Naive B cell (primary cell): ENCODE results near the gene BBS2. TPM values are rescaled to one million over a fixed set of nuclear protein-coding genes. Genes with fewer than 3 reads are reported as not detected.

ENCODE experiments used
- ATAC-seq, 2 donors: fragments of 150-1000 bp; cut with Tn5 transposase; 2 replicates each; pipeline ENCODE4 v1.10.0; 2021; ENCODE audit warnings: low read depth in 2 of 2, mild to moderate bottlenecking in 2 of 2, moderate library complexity in 2 of 2
- DNase-seq: peaks from one replicate; pipeline ENCODE4 v3.0.0; 2022
- H3K27ac Mint-ChIP-seq, 6 donors: one replicate each; pipeline ENCODE4 v1.8.0; 2020 to 2022; ENCODE audit warnings: mild to moderate bottlenecking in 6 of 6, mixed read lengths in 6 of 6, moderate library complexity in 5 of 6, inconsistent platforms in 2 of 6
- H3K27me3 Mint-ChIP-seq, 3 donors: one replicate each; pipeline ENCODE4 v1.8.0; 2021 to 2022; ENCODE audit warnings: mixed read lengths in 3 of 3, mild to moderate bottlenecking in 1 of 3
- H3K36me3 Mint-ChIP-seq, 2 donors: one replicate each; pipeline ENCODE4 v1.8.0; 2020 to 2022; ENCODE audit warnings: mixed read lengths in 2 of 2, inconsistent platforms in 1 of 2, mild to moderate bottlenecking in 1 of 2
- H3K4me1 Mint-ChIP-seq, 3 donors: one replicate each; pipeline ENCODE4 v1.8.0; 2020 to 2022; ENCODE audit warnings: mixed read lengths in 3 of 3, inconsistent platforms in 1 of 3, mild to moderate bottlenecking in 1 of 3, moderate library complexity in 1 of 3
- H3K4me3 Mint-ChIP-seq, 8 donors: one replicate each; pipeline ENCODE4 v1.8.0; 2020 to 2022; ENCODE audit warnings: mild to moderate bottlenecking in 8 of 8, mixed read lengths in 8 of 8, moderate library complexity in 8 of 8, inconsistent platforms in 2 of 8
- H3K9me3 Mint-ChIP-seq, 7 donors: one replicate each; pipeline ENCODE4 v1.8.0; 2020 to 2022; ENCODE audit warnings: mixed read lengths in 7 of 7, mild to moderate bottlenecking in 5 of 7, inconsistent platforms in 2 of 7, moderate library complexity in 1 of 7
- polyA plus RNA-seq, 6 donors: library from polyadenylated mRNA; unstranded; fragments of 300-500 nt; fragmentation: Illumina TruSeq; gene quantifications; one replicate each; pipeline ENCODE4 v1.2.3, GENCODE V29; 2021; ENCODE audit warnings: low read depth in 6 of 6

Gene BBS2
- polyA plus RNA-seq, 6 donors from 2014 or later = 9.8 to 28.8 (median 17.7) TPM

DNA sequence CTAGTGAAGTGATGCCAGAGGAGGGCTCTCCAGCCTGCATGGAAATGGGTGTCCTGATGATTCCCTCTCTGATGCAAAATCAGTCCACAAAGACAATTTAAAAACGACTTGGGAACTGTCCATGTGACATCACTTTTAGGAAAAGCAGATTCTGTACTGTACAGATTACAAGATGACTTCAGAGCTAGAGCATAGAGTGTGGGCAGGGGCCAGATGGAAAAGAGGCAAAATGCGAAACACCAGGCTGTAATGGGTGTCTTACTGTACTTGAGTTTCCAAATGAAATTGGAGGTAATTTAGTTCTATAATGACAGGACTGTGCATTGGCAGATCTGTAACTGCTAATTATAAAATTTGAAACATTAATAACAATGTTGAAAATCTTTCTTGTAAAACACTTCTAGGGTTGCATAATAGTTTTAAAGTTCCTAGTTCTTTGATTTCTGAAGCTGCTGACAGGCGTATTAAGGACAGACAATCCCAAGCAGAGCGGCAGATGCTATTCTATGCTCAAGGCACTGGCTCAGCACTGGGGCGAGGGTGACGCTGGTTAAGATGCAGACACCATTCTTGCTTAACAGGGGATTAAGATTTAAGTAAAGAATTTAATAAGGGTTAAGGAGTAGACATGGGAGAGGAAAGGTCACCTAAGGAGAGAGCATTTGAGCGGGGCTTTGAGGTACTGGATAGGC, 38.9 kb downstream of the BBS2 start:
- H3K27me3 Mint-ChIP-seq = no peaks in the 10 kb centered on the region
- peaks cover 0 to 15% of the 10 kb centered on the region in 2 donors for H3K36me3 Mint-ChIP-seq
- H3K4me1 Mint-ChIP-seq = no peaks in the 10 kb centered on the region
- no peak overlapping the region for H3K4me3 Mint-ChIP-seq
- DNase-seq = no peak
- ATAC-seq = no peak
- no peaks in the 10 kb centered on the region for H3K9me3 Mint-ChIP-seq
- H3K27ac Mint-ChIP-seq = peak overlapping the region in 1 of 6 donors; percentile 86

DNA sequence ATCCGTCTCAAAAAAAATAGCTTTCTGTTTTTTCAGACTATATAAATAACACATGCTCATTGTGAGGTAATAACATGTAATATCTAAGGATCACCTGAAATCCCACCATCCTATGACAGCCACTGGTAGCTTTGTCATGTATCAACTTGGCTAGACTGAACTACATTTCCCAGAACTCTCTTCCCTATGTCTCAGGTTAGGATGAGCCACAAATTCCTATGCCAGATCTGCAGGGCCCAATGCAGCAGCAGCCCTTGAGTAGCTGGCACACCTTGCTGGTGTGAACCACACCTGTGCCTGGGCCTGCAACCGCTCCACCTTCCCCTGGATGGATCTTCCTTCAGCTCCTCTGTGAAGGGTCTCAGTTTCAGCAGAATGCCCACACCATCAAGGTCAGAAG, 40.4 kb downstream of the BBS2 start:
- Mint-ChIP-seq H3K27ac (peak overlapping the region in 1 of 6 donors; percentile 82), H3K4me1 (no peaks in the 10 kb centered on the region), H3K36me3 (peaks cover 0 to 15% of the 10 kb centered on the region in 2 donors), H3K27me3 (no peaks in the 10 kb centered on the region), H3K9me3 (no peaks in the 10 kb centered on the region), H3K4me3 (peak overlapping the region in 1 of 8 donors; percentile 79)
- no peak for ATAC-seq
- DNase-seq = no peak

DNA sequence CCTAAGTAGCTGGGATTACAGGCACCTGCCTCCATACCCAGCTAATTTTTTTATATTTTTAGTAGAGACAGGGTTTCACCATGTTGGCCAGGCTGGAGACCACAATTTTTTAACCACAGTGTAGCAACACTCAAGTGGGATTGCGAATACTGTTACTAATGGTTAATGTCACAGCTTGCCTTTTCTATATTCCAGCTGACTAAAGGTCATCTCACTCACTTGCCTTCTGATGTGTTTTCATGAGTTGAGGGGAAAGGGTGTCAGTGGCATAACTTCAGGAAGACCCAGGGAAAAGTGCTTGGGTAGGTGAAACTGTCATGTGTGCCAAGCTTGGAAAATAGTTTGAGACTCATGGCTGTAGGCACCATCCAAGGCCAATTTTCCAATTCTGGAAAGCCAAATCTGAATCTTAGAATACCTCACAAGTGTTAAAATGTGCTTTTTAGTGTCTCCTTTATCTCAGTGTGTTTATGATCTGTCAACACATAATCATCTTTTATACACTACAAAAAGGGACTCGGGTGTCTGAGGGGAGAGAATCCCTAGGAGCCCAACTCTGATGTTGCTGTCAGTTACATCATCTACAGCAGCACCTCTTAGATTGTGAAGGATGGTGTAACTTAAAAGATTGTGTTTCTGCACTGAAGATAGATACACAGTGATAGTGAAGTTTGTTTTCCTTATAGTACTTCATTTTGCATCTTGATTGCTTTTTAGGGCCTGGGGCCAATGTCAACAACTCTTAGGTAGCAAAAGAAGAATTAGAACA, 41.4 kb downstream of the BBS2 start:
- Mint-ChIP-seq H3K4me1 (no peaks in the 10 kb centered on the region), H3K27ac (no peak overlapping the region), H3K36me3 (peaks cover 0 to 15% of the 10 kb centered on the region in 2 donors), H3K4me3 (no peak overlapping the region), H3K27me3 (no peaks in the 10 kb centered on the region), H3K9me3 (no peaks in the 10 kb centered on the region)
- no peak for DNase-seq
- ATAC-seq = no peak

GRCh38 chr16:56477096-56477878, 42.5 kb downstream of the BBS2 start:
- H3K27ac Mint-ChIP-seq = peak overlapping the region in 1 of 6 donors; percentile 39
- H3K4me3 Mint-ChIP-seq = no peak overlapping the region
- H3K9me3 Mint-ChIP-seq = no peaks in the 10 kb centered on the region

GRCh38 chr16:56475201-56475600, 44.6 kb downstream of the BBS2 start:
- peak overlapping the region in 1 of 6 donors; percentile 46 for H3K27ac Mint-ChIP-seq
- H3K4me1 Mint-ChIP-seq = no peaks in the 10 kb centered on the region

More at GRCh38 chr16:56477096-56477878, 42.5 kb downstream of the BBS2 start:
- peaks cover 0 to 15% of the 10 kb centered on the region in 2 donors for H3K36me3 Mint-ChIP-seq
- H3K4me1 Mint-ChIP-seq = no peaks in the 10 kb centered on the region
- H3K27me3 Mint-ChIP-seq = no peaks in the 10 kb centered on the region
- DNase-seq (no peak), ATAC-seq (no peak)

GRCh38 chr16:56470666-56471065, 49.2 kb downstream of the BBS2 start:
- no peaks in the 10 kb centered on the region for H3K9me3 Mint-ChIP-seq
- H3K4me1 Mint-ChIP-seq = peaks cover 0 to 3% (median 0%) of the 10 kb centered on the region in 3 donors
- DNase-seq = no peak
- no peaks in the 10 kb centered on the region for H3K27me3 Mint-ChIP-seq
- peak overlapping the region in 1 of 6 donors; percentile 91 for H3K27ac Mint-ChIP-seq
- H3K36me3 Mint-ChIP-seq = peaks cover 18 to 26% of the 10 kb centered on the region in 2 donors
- no peak for ATAC-seq
- no peak overlapping the region for H3K4me3 Mint-ChIP-seq

More at GRCh38 chr16:56475201-56475600, 44.6 kb downstream of the BBS2 start:
- DNase-seq (no peak), ATAC-seq (no peak)
- Mint-ChIP-seq H3K36me3 (peaks cover 7 to 12% of the 10 kb centered on the region in 2 donors), H3K4me3 (no peak overlapping the region), H3K27me3 (no peaks in the 10 kb centered on the region), H3K9me3 (no peaks in the 10 kb centered on the region)

- Mint-ChIP-seq H3K27me3 (no peaks in the 10 kb centered on the region), H3K9me3 (no peaks in the 10 kb centered on the region), H3K4me1 (peaks cover 0 to 3% (median 0%) of the 10 kb centered on the region in 3 donors), H3K4me3 (no peak overlapping the region), H3K27ac (peak overlapping the region in 1 of 6 donors; percentile 91), H3K36me3 (peaks cover 22 to 26% of the 10 kb centered on the region in 2 donors)
- ATAC-seq = no peak
- DNase-seq = no peak
Observed at GRCh38 chr16:56470232-56470631, 49.6 kb downstream of the BBS2 start.

DNA sequence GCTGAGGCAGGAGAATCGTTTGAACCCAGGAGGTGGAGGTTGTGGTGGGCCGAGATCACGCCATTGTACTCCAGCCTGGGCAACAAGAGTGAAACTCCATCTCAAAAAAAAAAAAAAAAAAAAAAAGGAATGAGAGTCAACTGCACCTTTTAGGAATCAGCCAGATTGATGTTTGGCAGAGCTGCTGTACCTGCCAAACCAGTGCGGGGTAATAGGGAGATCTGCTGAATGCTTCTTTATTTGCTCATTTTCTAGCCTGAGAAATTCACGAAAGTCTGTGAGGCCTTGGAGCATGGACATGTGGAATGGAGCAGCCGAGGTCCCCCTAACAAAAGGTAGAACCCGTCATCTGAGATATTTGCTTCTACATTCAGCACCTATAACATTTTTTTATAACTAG, 50.1 kb downstream of the BBS2 start:
- H3K36me3 Mint-ChIP-seq = peaks cover 23 to 26% of the 10 kb centered on the region in 2 donors
- peak overlapping the region in 1 of 6 donors; percentile 11 for H3K27ac Mint-ChIP-seq
- peaks cover 0 to 3% (median 0%) of the 10 kb centered on the region in 3 donors for H3K4me1 Mint-ChIP-seq
- H3K27me3 Mint-ChIP-seq = no peaks in the 10 kb centered on the region
- DNase-seq = no peak
- no peak overlapping the region for H3K4me3 Mint-ChIP-seq
- no peak for ATAC-seq
- no peaks in the 10 kb centered on the region for H3K9me3 Mint-ChIP-seq

GRCh38 chr16:56468800-56469199, 51.0 kb downstream of the BBS2 start:
- Mint-ChIP-seq H3K4me1 (peaks cover 0 to 3% (median 0%) of the 10 kb centered on the region in 3 donors), H3K9me3 (no peaks in the 10 kb centered on the region), H3K4me3 (no peak overlapping the region), H3K27me3 (no peaks in the 10 kb centered on the region), H3K27ac (no peak overlapping the region), H3K36me3 (peaks cover 31 to 32% of the 10 kb centered on the region in 2 donors)
- ATAC-seq = no peak
- DNase-seq = no peak

- Mint-ChIP-seq H3K4me3 (no peak overlapping the region), H3K4me1 (peaks cover 0 to 3% (median 0%) of the 10 kb centered on the region in 3 donors), H3K27me3 (no peaks in the 10 kb centered on the region), H3K36me3 (peaks cover 37 to 42% of the 10 kb centered on the region in 2 donors), H3K9me3 (no peaks in the 10 kb centered on the region), H3K27ac (no peak overlapping the region)
- DNase-seq = no peak
- no peak for ATAC-seq
Observed at GRCh38 chr16:56466344-56466743, 53.5 kb downstream of the BBS2 start.

DNA sequence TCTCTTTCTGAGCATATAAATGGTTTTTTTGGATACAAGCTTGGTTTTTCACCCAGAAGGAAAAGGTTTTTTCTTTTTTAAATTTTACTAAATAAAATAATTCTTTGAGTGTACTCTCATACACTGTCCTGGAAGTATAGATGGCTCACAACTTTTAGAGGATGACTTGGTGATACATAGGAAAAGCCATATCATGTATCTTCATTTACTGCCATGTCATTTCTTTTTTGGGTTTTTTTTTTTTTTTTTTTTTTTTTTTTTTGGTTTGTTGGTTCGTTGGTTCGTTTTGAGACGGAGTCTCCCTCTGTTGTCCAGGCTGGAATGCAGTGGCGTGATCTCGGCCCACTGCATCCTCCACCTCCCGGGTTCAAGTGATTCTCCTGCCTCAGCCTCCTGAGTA, 56.7 kb downstream of the BBS2 start:
- Mint-ChIP-seq H3K4me3 (no peak overlapping the region), H3K4me1 (peaks cover 0 to 2% (median under 1%) of the 10 kb centered on the region in 3 donors), H3K27ac (no peak overlapping the region), H3K36me3 (peaks cover 24 to 35% of the 10 kb centered on the region in 2 donors), H3K9me3 (no peaks in the 10 kb centered on the region), H3K27me3 (no peaks in the 10 kb centered on the region)
- DNase-seq (no peak), ATAC-seq (no peak)

DNA sequence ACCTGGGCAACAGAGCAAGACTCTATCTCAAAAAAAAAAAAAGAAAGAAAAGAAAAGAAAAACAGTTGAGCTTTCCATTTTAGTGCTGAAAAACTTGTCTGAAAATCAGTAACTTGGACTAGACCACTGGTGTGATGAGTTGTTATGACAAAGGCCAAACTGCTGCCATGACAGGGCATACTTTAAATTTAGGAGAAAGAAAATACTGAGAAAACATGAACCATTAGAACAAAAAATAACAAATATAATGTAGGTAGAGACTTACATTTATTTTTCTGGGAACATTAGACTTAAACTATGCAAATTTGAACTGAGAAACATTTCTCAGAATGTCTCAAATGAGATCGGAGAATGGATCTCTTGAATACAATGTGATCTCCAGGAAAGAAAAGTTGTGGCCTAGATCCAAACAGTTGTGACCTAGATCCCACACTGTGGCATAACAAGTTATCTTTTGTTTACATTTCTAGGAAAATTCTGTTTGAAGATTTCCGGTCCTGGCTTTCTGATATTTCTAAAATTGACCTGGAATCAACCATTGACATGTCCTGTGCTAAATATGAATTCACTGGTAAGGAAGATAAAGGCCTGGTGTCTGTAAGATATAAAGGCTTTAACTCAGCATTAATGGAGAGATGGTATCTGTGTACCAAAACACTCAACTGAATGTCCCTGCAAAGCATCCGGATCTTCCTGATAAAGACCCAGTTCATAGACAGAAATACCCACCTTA, 57.6 kb downstream of the BBS2 start:
- peaks cover 24 to 36% of the 10 kb centered on the region in 2 donors for H3K36me3 Mint-ChIP-seq
- no peak for ATAC-seq
- no peak overlapping the region for H3K4me3 Mint-ChIP-seq
- no peak for DNase-seq
- H3K9me3 Mint-ChIP-seq = no peaks in the 10 kb centered on the region
- no peaks in the 10 kb centered on the region for H3K27me3 Mint-ChIP-seq
- H3K4me1 Mint-ChIP-seq = peaks cover 0 to 6% (median 5%) of the 10 kb centered on the region in 3 donors
- H3K27ac Mint-ChIP-seq = peak overlapping the region in 2 of 6 donors; percentile 21 to 79

GRCh38 chr16:56460101-56460500, 59.7 kb downstream of the BBS2 start:
- Mint-ChIP-seq H3K4me1 (peaks cover 0 to 8% (median 6%) of the 10 kb centered on the region in 3 donors), H3K27me3 (no peaks in the 10 kb centered on the region), H3K9me3 (no peaks in the 10 kb centered on the region), H3K27ac (no peak overlapping the region), H3K36me3 (peaks cover 35 to 41% of the 10 kb centered on the region in 2 donors), H3K4me3 (no peak overlapping the region)
- ATAC-seq (no peak), DNase-seq (no peak)
